ENCODE measurements around the gene CAPN14.

The CAPN14 gene

GRCh38 chr2:31241625-31242270 is 24.4 kb upstream of the CAPN14 start:
- DNase-seq, result peak; percentile 45

DNA sequence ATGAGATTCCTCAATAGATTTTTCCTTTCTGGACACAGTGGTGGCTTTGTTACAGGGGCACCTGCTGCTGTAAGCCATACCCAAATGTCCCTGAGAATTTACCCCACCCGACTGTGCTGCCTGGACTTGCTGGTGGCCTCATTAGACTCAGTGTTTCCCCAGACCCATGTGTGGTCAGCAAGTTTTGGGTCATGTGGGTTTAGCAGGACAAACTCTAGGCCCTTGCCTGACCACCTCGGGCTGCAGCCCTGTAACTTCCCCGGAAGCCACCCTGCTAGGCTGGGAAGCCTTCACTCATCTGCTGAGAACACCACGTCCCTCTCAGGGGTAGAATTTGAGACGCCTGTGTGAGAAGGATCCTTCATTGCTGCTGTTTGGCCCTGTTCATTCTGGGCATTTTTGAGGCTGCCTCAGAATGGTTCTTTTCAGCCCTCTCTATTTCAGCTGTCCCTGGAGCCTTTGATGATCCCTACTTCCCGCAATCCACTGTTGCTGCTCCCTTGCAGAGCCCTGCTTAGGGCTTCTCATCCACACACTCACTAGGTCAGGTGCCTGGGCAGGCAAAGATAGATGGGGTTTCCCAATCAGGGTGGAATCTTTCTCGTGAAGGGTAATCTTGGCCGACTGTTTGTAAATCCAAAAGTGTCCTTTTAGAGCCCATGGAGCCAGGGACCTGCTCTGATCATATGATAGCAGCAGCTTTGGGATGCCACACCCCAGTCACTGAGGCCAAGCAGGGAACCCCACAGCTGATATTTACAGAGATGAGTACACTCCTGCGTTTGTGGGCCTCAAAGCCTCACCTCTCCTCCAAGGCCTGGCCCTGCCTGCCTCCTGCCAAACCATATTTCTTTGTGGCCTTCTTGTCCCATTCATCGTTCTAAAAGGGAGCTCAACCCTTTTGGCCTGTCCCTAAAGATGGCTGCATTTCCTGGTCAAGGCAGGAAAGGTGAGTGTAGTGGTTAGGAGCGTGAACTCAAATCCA is 23.4 kb upstream of the CAPN14 start:
- peak; percentile 43 for DNase-seq

GRCh38 chr2:31239593-31240177 is 22.4 kb upstream of the CAPN14 start:
- DNase-seq, result peak; percentile 56

- peak; percentile 27 for DNase-seq
Observed at GRCh38 chr2:31238906-31239592, 21.7 kb upstream of the CAPN14 start.

- peak; percentile 35 for DNase-seq
Observed at GRCh38 chr2:31238126-31238905, 21.0 kb upstream of the CAPN14 start.

DNA sequence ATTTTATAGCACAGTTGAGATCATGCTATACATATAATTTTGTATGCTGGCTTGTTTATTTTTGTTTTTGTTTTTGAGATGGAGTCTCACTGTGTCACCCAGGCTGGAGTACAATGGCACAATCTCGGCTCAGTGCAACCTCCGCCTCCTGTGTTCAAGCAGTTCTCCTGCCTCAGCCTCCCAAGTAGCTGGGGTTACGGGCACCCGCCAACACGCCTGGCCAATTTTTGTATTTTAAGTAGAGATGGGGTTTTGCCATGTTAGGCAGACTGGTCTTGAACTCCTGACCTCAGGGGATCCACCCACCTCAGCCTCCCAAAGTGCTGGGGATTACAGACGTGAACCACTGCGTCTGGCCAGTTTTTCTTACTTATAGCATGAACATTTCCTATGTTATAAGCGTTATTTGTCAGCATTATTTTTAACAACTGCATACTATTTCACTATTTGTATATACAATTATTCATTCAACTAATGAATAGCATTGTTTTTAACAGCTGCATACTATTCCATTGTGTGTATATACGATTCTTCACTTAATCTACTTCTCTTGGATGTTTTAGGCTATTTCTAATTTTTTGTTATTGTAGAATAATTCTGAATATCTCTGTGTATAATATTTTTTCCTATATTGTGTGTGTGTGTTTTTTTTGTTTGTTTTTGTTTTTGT is 20.2 kb upstream of the CAPN14 start:
- peak; percentile 1 for DNase-seq

GRCh38 chr2:31236433-31237205 is 19.3 kb upstream of the CAPN14 start:
- DNase-seq, result peak; percentile 17

DNA sequence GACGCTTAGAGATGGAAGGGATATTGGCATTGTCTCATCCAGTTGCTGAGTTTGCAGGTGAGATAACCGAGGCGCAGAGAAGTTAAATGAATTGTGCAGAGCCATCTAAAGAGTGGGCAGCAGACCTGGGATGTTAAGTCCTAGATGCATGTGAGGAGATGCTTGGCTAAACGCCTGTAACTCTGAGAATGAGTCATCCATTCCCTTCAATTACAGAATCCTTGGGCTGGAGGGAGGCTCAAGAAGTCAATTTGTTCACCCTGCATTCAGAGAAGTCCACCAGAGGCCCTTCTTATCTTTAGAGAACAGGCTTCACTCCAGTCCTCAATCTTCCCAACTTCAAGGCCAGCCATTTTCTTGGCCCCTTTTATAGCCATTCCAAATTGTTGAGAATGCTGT is 18.2 kb upstream of the CAPN14 start:
- no peak for DNase-seq

DNA sequence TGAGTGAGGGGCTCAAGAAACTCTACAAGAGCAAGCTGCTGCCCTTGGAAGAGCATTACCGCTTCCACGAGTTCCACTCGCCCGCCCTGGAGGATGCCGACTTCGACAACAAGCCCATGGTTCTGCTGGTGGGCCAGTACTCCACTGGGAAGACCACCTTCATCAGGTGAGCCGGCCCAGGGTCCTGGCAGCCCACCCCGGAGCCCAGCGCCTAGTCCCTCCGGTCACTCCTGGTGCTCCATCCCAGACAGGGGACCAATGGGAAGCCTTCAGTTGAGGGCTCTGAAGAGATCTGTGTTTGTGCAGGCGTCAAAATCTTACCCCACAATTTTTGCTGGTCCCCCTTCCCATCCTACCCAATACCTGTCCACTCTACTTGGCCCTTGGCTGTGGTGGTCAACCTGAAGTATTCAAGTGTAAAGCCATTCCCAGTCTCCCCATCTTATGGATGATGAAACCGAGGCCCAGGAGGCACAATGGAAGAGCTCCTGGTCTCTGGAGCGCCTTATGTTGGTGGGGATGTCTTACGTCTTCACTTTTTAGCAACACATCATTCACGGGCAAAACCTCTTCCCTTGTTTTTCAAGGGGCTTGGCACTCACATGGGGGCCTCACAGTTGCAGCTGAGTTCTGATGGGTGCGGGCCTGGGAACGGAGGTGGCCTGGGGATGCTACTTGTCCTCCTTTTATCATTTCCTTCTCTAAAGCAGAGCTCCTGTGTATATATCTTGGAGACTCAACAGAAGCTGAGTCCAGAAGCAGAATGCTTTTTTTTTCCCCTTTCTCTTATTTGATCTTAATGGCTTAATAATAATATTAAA is 17.6 kb upstream of the CAPN14 start:
- DNase-seq, result peak; percentile 48

DNA sequence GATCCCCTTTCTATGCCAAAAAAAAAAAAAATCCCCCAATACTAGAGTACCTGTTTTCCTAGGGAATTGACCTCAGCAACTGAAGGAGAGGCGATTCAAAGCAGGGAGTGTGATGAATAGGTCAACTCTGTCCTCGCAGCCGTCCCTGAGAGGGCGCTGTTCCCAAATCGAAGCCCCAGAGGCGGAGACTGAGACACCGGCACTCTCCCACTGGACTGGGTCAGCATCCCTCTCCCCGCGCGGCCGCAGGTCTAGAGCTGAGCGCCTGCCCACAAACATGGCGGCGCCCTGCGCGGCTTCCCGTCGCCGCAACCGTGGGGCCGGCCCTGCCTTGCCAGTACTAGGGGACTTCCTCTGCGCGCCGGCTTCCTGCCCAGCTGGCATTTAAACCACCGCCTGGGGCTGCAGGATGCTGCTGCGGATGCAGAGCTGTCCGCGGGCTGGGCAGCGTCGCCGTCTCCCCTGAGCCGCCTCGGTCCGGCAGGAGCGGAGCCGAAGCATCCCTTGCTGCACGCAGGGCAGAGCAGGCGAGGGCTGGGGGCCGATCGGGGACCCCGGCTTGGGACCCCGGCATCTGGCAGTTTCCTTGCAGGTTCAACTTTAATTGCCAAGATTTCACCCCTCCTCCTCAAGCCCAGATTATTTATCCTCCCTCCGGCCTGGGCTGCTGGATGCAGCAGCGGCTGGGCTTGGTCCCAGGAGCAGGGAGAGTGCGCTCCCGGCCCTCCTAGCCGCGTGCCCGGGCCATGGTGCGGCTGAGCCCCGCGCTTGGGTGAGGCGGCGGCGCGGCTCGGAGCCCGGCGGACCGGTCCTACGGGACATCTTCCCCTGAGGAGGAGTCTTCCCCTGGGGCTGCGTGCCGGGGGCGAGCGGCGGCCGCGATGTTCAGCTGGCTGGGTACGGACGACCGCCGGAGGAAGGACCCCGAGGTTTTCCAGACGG is 16.7 kb upstream of the CAPN14 start, which contains the start of gene EHD3:
TSS of gene EHD3 (plus strand) at position 412 of the 942 bp plus-strand sequence. CDS start at position 882, 470 bp downstream.
- peak; percentile 91 for DNase-seq

DNA sequence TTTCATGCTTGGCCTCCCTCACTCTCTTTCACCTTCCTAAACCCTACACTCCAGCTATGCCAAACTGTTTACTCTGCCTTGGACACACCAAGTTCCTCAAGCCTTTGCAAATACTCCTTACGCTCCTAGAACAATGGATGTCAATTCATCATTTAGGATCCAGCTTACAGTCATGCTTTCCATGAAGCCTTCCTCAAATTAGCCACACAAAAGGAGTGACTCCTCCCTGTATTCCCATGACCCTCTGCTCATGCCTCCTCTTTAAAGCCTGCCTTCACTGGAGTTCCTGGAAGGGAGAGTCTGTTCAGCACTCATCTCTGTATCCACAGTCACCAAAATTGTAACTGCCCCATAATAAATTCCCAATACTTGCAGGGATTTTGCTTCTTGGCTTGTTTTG is 15.9 kb upstream of the CAPN14 start:
- DNase-seq, result peak; percentile 23

GRCh38 chr2:31232586-31232985 is 15.3 kb upstream of the CAPN14 start:
- DNase-seq, result peak; percentile 11

DNA sequence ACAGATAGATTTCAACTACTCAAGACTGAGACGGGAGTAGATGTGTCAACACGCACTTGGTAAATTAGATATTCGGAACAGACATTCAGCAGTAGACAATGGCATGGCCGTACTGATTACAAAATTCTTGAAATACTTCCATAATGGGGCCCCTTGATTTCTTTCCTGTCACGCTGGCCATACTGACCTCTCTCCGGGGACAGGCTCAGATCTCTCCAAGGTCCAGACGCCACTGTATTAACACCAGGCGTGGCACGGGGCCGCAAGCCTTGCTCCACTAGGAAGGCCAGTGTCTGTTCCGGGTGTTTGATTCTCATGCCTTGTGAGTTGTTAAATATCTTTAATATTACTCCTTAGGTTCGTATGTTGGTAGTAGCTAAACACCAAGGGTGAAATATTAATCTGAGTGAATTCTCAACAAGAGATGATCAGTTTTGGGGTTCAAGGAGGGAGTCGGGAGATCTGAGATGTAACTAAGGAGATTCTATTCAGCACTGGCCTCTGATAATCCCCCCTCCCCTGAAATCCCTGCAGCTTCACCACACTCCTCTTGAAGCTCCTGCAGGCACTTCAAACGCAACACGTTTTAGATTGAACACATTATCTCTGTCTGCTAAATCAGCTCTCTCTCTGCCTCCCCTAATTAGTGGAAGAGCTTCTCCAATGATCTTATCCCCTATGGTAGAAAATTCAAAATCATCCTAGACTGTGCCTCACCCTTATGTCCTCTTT is 14.4 kb upstream of the CAPN14 start:
- DNase-seq, result no peak

DNA sequence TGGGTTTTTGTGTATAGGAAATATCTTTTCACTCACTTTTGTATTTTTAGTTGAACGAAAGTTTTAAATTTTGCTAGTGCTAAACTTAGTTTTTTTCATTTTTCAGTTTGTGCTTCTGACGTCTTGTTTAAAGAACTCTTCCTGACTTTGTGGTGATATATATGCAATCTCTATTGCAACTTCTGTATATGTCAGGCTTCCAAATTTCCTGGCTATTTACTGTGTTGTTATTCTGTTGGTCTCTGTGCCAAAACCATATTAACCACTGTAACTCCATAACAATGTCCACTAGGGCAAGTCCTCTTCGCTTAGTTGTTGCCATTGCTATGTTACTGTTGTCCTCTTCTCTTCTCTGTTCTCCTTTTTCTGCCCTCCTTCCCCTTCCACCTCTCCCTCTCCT is 13.4 kb upstream of the CAPN14 start:
- DNase-seq, result no peak

DNA sequence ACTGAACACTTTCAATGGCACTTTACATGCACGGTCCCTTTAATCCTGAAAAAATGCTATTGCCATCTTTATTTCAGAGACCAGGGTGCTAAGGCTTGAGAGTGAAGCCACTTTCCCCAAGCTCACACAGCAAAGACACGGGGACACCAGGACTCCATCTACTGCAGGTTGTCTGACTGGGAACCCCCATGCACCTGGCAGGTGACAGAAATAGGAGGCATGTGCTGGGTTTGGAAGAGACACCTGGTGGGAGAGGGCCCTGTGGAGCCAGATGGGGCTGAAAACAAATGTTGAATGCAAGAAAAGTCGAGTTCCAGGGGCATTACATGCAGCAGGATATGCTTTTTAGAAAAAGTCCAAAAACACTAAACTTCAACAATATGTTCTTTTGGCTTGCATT is 11.4 kb upstream of the CAPN14 start:
- DNase-seq, result no peak

GRCh38 chr2:31227711-31228125 is 10.4 kb upstream of the CAPN14 start:
- DNase-seq, result peak; percentile 30

- DNase-seq, result peak; percentile 18
Observed at GRCh38 chr2:31227110-31227509, 9.8 kb upstream of the CAPN14 start.

GRCh38 chr2:31226266-31226665 is 9.0 kb upstream of the CAPN14 start:
- DNase-seq, result no peak
